SIG-M5 treated with dmso at 0.1 percent for 504 hours (cell line): ENCODE results near the gene SSC4D.
A peak's percentile ranks its signal among the peaks of the same experiment; 100 is the strongest.
"Not testable (repeated sequence)": the region's sequence is repeated elsewhere in the genome, so short reads cannot be mapped to it uniquely, and the experiment has no call there.

Experiments used
- DNase-seq: peaks from one replicate; lab custom pipeline; 2025; ENCODE audit not compliant: unreplicated experiment; lab: John Stamatoyannopoulos, UW

Gene SSC4D

GRCh38 chr7:76387789-76388188, 21.7 kb downstream of the SSC4D start:
- DNase-seq, result not testable (repeated sequence)

- no peak for DNase-seq
These were observed 22.7 kb downstream of the SSC4D start for GRCh38 chr7:76386691-76387260.

- DNase-seq, result no peak
These were observed 26.2 kb downstream of the SSC4D start for GRCh38 chr7:76383089-76383944.

- no peak for DNase-seq
These were observed 27.7 kb downstream of the SSC4D start for GRCh38 chr7:76381814-76382213.

GRCh38 chr7:76380623-76380966, 28.9 kb downstream of the SSC4D start:
- DNase-seq, result no peak

- DNase-seq, result no peak
These were observed 32.1 kb downstream of the SSC4D start for GRCh38 chr7:76377186-76377918.

GRCh38 chr7:76375251-76375650, 34.2 kb downstream of the SSC4D start:
- DNase-seq, result no peak

- peak; percentile 44 for DNase-seq
These were observed 36.3 kb downstream of the SSC4D start for GRCh38 chr7:76372984-76373833.

GRCh38 chr7:76371396-76371795, 38.1 kb downstream of the SSC4D start:
- DNase-seq, result no peak

- DNase-seq, result no peak
These were observed 40.5 kb downstream of the SSC4D start for GRCh38 chr7:76369018-76369417.

GRCh38 chr7:76368190-76368589, 41.3 kb downstream of the SSC4D start:
- DNase-seq, result no peak

GRCh38 chr7:76364198-76364584, 45.3 kb downstream of the SSC4D start:
- DNase-seq, result peak; percentile 81

- DNase-seq, result not testable (repeated sequence)
These were observed 45.7 kb downstream of the SSC4D start for GRCh38 chr7:76363754-76364153.

- DNase-seq, result peak; percentile 16
These were observed 49.4 kb downstream of the SSC4D start for GRCh38 chr7:76359978-76360638.

GRCh38 chr7:76359111-76359977, 50.2 kb downstream of the SSC4D start:
- DNase-seq, result peak; percentile 98

GRCh38 chr7:76358481-76359110, 50.9 kb downstream of the SSC4D start, which contains the start of gene YWHAG:
Gene YWHAG, minus strand, starts transcription at chr7:76358991. Its CDS starts 183 bp downstream, at chr7:76358808.
- peak; percentile 82 for DNase-seq

GRCh38 chr7:76358011-76358480, 51.5 kb downstream of the SSC4D start:
- peak; percentile 60 for DNase-seq

GRCh38 chr7:76357475-76358010, 52.0 kb downstream of the SSC4D start:
- no peak for DNase-seq

GRCh38 chr7:76356823-76357222, 52.7 kb downstream of the SSC4D start:
- DNase-seq, result peak; percentile 49
